Measurements from ENCODE around the gene DYNC2I2.
"Not testable (repeated sequence)": the region's sequence is repeated elsewhere in the genome, so short reads cannot be mapped to it uniquely, and the experiment has no call there.

Gene DYNC2I2

DNA sequence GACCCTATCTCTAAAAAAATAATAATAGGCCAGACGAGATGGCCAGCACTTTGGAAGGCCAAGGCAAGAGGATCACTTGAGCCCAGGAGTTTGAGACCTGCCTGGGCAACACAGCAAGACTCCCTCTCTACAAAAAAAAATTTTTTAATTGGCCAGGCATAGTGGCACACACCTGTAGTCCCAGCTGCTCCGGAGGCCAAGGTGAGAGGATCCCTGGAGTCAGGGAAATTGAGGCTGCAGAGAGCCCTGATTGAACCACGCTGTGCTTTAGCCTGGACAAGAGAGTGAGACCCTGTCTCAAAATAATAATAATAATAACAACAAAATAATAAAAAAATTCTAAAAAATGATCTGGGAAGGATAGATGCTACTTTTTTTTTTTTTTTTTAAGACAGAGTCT lies 1.1 kb upstream of the DYNC2I2 start:
- Mint-ChIP-seq H3K9me3 (no peaks in the 10 kb centered on the region), H3K4me3 (no peak overlapping the region), H3K4me1 (ENCODE audit: low read depth) (peaks cover 6% of the 10 kb centered on the region), H3K27me3 (no peaks in the 10 kb centered on the region), H3K27ac (peak overlapping the region; percentile 100), H3K36me3 (ENCODE audit: low read depth) (no peaks in the 10 kb centered on the region)

DNA sequence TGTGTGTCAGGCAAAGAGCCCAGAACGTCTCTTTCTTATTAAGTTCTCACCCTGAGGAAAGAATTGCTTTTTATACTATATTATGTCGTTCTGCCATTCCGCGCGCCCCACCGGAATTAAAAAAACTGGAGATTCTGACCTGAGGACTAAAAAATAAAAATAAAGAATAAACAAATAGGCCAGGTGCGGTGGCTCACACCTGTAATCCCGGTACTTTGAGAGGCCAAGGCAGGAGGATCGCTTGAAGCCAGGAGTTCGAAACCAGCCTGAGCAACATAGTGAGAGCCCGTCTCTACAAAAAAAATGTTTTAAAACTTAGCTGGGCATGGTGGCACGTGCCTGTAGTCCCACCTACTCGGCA lies 677 bp upstream of the DYNC2I2 start:
- no peaks in the 10 kb centered on the region for H3K27me3 Mint-ChIP-seq
- peaks cover 6% of the 10 kb centered on the region for H3K4me1 Mint-ChIP-seq (ENCODE audit: low read depth)
- no peaks in the 10 kb centered on the region for H3K9me3 Mint-ChIP-seq
- H3K4me3 Mint-ChIP-seq = peak overlapping the region; percentile 89
- H3K27ac Mint-ChIP-seq = peak overlapping the region; percentile 100
- H3K36me3 Mint-ChIP-seq (ENCODE audit: low read depth) = no peaks in the 10 kb centered on the region

DNA sequence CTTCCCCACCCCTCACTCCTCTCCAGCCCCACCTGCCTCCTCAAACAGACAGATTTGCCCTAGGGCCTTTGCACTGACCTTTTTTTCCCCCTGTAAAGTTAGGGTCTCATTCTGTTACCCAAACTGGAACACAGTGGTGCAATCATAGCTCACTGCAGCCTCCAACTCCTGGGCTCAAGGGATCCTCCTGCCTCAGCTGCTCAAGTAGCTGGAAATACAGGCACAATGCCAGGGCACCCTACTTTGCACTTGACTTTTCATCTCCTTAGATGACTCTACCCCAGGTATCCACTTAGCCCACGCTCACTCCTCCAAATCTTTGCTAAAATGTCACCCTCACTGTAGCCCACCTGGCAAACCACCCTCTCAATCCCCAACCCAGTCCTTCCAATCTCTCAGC lies 2.2 kb downstream of the DYNC2I2 start:
- Mint-ChIP-seq H3K27me3 (no peaks in the 10 kb centered on the region), H3K4me1 (ENCODE audit: low read depth) (peaks cover 6% of the 10 kb centered on the region), H3K27ac (no peak overlapping the region), H3K9me3 (no peaks in the 10 kb centered on the region), H3K36me3 (ENCODE audit: low read depth) (no peaks in the 10 kb centered on the region), H3K4me3 (no peak overlapping the region)

DNA sequence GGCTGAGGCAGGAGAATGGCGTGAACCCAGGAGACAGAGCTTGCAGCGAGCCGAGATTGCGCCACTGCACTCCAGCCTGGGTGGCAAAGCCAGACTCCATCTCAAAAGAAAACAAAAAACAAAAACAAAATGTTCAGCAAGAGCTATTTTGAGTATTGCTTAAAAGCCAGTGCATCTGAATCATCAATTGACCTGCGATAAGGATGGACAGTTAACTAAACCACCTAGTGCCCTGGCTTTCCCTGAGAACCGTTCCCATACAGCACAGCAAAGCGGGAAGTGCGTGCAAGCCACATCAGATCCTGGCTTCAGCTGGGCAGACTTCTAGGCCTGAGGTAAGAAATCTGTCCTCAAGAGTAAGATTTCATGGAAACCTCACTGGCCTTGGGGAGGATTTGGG lies 2.7 kb downstream of the DYNC2I2 start:
- Mint-ChIP-seq H3K4me3 (no peak overlapping the region), H3K36me3 (ENCODE audit: low read depth) (no peaks in the 10 kb centered on the region), H3K4me1 (ENCODE audit: low read depth) (peaks cover 6% of the 10 kb centered on the region), H3K27me3 (no peaks in the 10 kb centered on the region), H3K27ac (no peak overlapping the region), H3K9me3 (no peaks in the 10 kb centered on the region)

DNA sequence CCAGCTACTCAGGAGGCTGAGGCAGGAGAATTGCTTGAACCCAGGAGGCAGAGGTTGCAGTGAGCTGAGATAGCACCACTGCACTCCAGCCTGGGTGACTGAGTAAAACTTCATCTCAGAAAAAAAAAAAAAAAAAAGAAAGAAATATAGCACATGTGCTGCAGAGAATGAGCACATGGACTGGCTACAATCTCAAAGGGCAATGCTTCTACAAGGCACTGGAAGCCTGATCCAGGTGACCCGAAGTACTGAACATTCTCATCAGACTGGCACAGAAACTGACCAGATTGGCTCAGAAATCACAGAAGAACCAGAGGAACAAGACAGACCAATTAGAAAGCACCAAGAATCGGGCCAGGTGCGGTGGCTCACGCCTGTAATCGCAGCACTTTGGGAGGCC lies 4.8 kb downstream of the DYNC2I2 start:
- H3K9me3 Mint-ChIP-seq = no peaks in the 10 kb centered on the region
- H3K4me3 Mint-ChIP-seq = no peak overlapping the region
- H3K27me3 Mint-ChIP-seq = no peaks in the 10 kb centered on the region
- H3K27ac Mint-ChIP-seq = no peak overlapping the region
- peaks cover 2% of the 10 kb centered on the region for H3K4me1 Mint-ChIP-seq (ENCODE audit: low read depth)
- no peaks in the 10 kb centered on the region for H3K36me3 Mint-ChIP-seq (ENCODE audit: low read depth)

DNA sequence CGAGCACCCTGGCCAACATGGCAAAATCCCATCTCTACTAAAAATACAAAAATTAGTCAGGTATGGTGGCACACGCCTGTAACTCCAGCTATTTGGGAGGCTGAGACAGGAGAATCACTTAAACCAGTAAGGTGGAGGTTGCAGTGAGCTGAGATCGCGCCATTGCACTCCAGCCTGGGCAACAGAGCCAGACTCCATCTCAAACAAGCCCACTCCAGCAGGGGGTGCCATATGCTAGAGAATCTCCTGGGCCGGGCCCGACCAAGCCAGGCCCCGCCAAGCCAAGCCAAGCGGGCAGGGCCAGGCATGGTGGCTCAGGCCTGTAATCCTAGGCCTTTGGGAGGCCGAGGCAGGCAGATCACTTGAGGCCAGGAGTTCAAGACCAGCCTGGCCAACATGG lies 8.4 kb downstream of the DYNC2I2 start:
- H3K4me1 Mint-ChIP-seq (ENCODE audit: low read depth); H3K27me3 Mint-ChIP-seq; H3K4me3 Mint-ChIP-seq; H3K27ac Mint-ChIP-seq; H3K9me3 Mint-ChIP-seq; H3K36me3 Mint-ChIP-seq (ENCODE audit: low read depth): not testable (repeated sequence)

DNA sequence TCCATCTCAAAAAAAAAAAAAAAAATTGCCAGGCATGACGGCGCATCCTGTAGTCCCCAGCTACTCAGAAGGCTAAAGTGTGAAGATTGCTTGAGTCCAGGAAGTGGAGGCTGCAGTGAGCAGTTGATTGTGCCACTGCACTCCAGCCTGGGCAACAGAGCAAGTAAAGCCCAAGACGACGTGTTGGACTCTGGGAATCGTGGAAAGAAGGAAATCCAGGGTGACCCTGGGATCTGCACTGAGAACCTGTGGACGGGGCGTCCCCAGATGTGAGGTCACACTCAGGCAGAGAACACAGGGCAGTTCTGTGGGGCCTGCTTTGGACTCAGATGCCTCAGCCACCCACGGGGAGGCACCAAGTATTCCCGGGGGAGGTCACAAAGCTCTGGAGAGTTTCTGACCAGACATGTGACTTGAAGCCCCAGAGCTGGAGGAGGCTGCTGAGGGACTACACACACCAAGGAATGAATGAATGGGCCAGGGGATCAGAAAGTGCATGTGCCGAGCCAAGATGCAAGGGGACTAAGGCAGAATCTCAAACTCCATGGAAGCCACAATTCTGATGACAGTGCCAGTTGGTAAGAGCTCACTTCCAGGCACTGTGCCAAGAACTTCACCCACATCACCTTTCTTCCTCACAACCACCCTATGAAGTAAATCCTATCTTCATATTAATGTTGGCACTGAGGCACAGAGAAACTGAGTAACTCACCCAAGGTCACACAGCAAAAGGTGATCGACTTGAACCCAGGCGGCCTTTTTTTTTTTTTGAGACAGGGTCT lies 12.9 kb downstream of the DYNC2I2 start:
- Mint-ChIP-seq H3K27ac (no peak overlapping the region), H3K4me3 (no peak overlapping the region), H3K4me1 (ENCODE audit: low read depth) (no peaks in the 10 kb centered on the region), H3K36me3 (ENCODE audit: low read depth) (peaks cover 12% of the 10 kb centered on the region), H3K27me3 (no peaks in the 10 kb centered on the region), H3K9me3 (no peaks in the 10 kb centered on the region)

DNA sequence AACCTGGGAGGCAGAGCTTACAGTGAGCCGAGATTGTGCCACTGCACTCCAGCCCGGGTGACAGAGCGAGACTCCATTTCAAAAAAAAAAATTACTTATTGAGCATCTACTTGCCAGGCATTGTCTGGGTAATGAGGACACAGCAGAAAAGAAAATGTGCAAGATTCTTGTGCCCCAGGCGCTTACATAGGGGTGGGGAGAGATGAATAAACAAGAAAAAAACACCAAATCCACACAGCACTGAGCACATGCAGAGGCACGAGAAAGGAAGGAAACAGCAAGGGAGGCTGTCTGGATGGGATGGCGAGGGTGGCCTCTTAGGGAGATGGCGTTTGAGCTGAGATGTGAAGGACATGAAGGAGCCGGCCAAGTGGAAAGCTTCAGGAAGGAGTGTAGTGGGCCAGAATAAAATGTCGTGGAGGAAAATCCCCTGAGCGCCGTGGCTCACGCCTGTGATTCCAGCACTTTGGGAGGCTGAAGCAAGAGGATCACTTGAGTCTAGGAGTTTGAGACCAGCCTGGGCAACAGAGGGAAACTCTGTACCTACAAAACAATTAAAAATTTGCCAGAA lies 13.9 kb downstream of the DYNC2I2 start:
- no peak overlapping the region for H3K4me3 Mint-ChIP-seq
- H3K27ac Mint-ChIP-seq = peak overlapping the region; percentile 0
- H3K27me3 Mint-ChIP-seq = no peaks in the 10 kb centered on the region
- H3K9me3 Mint-ChIP-seq = no peaks in the 10 kb centered on the region
- peaks cover 14% of the 10 kb centered on the region for H3K36me3 Mint-ChIP-seq (ENCODE audit: low read depth)
- H3K4me1 Mint-ChIP-seq (ENCODE audit: low read depth) = no peaks in the 10 kb centered on the region

DNA sequence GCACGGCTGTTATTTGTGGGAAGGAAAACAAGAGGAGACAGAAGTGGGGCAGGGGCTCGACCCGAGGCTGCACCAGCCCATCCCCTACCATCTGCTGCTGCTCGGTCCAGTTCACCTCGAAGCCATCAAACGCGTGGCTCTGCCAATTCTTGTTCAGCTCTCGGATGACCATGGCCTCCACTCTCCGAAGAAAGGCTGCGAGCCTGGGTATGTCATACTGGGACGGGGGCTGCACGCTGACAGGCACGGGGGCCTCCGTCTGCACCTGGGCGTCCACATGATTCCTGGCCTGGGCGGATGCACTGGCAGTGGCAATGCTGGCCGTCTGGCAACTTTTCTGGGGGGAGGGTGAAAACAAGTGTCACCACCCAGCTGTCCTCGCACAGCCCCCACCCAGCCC lies 16.0 kb downstream of the DYNC2I2 start:
- Mint-ChIP-seq H3K4me1 (ENCODE audit: low read depth) (no peaks in the 10 kb centered on the region), H3K9me3 (no peaks in the 10 kb centered on the region), H3K27me3 (no peaks in the 10 kb centered on the region), H3K36me3 (ENCODE audit: low read depth) (peaks cover 14% of the 10 kb centered on the region), H3K4me3 (no peak overlapping the region), H3K27ac (no peak overlapping the region)

DNA sequence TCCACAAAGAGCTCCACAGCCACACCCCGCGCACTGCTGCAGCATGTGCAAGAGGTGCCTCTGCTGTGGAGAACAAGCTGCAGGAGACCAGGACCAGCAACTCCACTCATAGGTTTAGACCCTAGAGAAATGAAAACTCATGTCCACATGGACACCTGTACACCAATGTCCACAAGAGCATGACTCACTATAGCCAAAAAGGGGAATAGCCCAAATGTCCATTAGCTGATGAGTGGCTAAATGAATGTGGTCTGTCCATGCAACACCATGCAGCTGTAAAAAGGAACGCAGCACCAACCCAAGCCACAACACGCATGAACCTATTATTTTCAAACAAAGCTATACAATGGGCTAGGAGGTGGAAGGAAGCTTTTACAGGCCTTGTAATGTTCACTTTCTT lies 18.1 kb downstream of the DYNC2I2 start:
- Mint-ChIP-seq H3K27ac (no peak overlapping the region), H3K36me3 (ENCODE audit: low read depth) (peaks cover 17% of the 10 kb centered on the region), H3K9me3 (no peaks in the 10 kb centered on the region), H3K4me1 (ENCODE audit: low read depth) (no peaks in the 10 kb centered on the region), H3K4me3 (no peak overlapping the region), H3K27me3 (no peaks in the 10 kb centered on the region)

DNA sequence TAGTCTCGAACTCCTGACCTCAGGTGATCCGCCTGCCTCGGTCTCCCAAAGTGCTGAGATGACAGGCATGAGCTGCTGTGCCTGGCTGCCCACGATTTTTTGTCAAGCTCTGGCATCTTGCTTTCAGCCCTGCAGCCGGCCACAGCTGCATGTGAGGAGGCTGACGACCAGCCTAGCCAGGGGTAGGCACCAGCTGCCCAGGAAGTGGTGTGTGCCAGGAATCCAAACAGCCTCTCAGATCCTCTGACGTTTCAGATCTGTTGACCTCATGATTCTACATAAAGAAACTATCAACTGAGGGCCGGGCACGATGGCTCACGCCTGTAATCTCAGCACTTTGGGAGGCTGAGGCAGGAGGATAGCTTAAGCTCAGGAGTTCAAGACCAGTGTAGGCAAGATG lies 19.0 kb downstream of the DYNC2I2 start:
- H3K27ac Mint-ChIP-seq = no peak overlapping the region

DNA sequence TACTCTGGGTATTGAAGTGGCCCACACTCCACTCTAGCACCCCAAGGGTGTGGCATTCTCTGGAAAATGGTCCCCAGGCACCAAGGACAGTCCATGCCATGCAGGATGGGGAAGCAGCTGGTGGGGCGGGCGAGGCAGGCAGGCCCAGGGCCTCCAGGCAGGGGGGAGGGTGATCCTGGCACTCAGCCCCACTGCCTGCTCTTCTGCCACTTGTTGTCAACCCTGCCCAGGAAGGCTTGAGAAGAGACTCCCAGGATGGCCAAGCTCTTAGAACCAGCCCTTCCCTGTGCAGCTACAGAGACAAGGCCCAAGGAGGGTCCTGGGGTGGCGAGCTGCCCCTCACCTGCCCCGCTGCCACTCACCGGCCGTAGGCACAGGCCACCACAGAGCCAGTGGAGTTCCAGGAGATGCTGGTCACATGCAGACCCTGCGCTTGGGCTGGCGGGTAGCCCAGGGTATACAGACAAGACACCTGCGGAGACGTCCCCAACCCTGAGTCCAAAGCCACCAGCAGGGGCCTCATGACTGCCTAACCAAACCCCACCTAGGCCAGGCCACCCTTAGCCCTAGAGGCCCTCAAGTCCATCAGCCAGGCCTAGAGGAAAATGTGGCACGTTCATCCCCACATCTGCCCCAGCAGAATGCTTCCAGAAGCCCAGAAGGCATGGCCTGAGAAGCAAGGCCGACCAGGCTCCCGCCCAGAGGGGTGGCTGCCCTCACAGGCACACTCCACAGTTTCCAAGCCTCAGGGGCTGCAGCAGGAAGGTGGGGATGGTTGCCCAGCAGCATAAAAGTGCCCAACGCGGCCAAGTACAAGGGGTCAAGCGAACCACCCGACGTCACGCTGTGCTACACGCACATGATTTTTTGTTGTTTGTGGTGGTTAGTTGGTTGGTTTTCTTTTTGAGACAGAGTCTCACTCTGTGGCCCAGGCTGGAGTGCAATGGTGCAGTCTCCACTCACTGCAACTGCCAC lies 19.8 kb downstream of the DYNC2I2 start:
- Mint-ChIP-seq H3K9me3 (no peaks in the 10 kb centered on the region), H3K36me3 (ENCODE audit: low read depth) (peaks cover 25% of the 10 kb centered on the region), H3K27me3 (no peaks in the 10 kb centered on the region), H3K4me1 (ENCODE audit: low read depth) (no peaks in the 10 kb centered on the region), H3K4me3 (no peak overlapping the region), H3K27ac (no peak overlapping the region)

More for the DNA sequence above, 19.0 kb downstream of the DYNC2I2 start:
- Mint-ChIP-seq H3K4me3 (no peak overlapping the region), H3K9me3 (no peaks in the 10 kb centered on the region), H3K27me3 (no peaks in the 10 kb centered on the region), H3K36me3 (ENCODE audit: low read depth) (peaks cover 22% of the 10 kb centered on the region), H3K4me1 (ENCODE audit: low read depth) (no peaks in the 10 kb centered on the region)

DNA sequence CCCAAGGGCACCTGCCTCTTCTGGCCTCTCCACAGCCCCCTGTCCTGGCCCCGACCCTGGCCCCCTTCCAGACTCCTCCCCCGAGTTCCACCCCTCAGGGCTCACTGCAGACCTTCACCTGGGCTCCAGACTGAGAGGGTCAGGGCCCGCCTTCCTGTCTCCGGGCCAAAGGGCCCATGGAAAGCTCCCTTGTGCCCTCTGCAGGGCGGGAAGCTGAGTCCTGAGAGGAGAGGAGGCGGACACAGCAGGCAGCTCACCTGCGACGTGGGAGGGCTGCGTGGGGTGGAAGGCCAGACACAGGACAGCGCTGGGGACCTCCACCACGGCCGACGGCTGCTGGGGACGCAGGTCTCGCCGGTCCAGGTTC lies 20.6 kb downstream of the DYNC2I2 start:
- Mint-ChIP-seq H3K36me3 (ENCODE audit: low read depth) (peaks cover 27% of the 10 kb centered on the region), H3K27ac (no peak overlapping the region), H3K4me1 (ENCODE audit: low read depth) (no peaks in the 10 kb centered on the region), H3K9me3 (no peaks in the 10 kb centered on the region), H3K27me3 (no peaks in the 10 kb centered on the region), H3K4me3 (no peak overlapping the region)

DNA sequence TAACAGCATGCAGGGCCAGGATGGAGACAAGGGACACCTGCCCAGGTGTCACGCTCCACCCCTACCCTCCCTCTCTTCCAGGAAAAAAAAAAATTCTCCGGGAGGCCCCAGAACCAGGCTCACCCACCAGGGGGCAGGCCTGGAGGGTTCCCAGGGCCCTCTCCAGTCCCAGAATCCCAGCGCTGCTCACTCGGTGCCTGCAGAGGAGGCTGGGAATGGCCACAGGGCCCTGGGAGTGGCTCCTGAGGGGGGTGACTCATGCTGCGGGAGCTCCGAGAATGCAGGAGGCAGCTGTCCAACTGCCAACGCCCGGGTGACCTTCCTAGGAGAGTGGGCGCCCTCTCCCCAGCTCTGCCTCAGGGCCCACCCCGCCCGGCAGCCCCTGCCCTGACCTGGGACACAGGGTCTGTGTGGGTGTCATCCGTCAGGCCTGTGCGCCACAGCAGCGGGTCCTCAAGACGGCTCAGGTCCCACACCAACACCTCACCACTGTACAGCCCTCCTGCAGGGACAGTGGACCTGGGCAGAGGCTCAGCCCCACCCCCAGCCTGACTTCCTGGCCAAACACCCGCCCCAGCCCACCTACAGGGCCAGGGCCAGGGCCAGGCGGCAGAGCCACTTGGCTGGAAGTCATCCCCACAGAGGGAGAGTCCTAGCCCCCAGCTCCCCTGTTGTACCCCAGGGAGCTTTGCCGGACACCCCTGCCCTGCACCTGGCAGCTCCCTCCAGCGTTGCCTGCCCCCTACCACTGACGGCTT lies 21.2 kb downstream of the DYNC2I2 start:
- Mint-ChIP-seq H3K36me3 (ENCODE audit: low read depth) (peaks cover 27% of the 10 kb centered on the region), H3K9me3 (no peaks in the 10 kb centered on the region), H3K27ac (no peak overlapping the region), H3K4me3 (no peak overlapping the region), H3K27me3 (no peaks in the 10 kb centered on the region), H3K4me1 (ENCODE audit: low read depth) (no peaks in the 10 kb centered on the region)

Measured in stimulated activated naive CD8-positive, alpha-beta T cell treated with anti-CD3 and anti-CD28 coated beads, Interleukin-15, Interleukin-2, amounts not matched to agents 100 ng/mL and 50 ng/mL, for 24 hours (primary cell).